Duodenal mucosa (tissue), 2 donors: Measurements from ENCODE around the gene CCDC170.
"Not testable (repeated sequence)": the region's sequence is repeated elsewhere in the genome, so short reads cannot be mapped to it uniquely, and the experiment has no call there.

Experiments
- H3K27ac ChIP-seq: one replicate; pipeline ENCODE4 v1.7.0; 2013; ENCODE audit warnings: low read depth, low read length
- H3K27me3 ChIP-seq, 2 donors: one replicate each; pipeline ENCODE4 v1.7.0; 2013; ENCODE audit warnings: low read length in 2 of 2, control low read depth in 1 of 2; ENCODE audit not compliant: insufficient read depth in 2 of 2, control insufficient read depth in 1 of 2
- H3K36me3 ChIP-seq, 2 donors: one replicate each; pipeline ENCODE4 v1.7.0; 2013; ENCODE audit warnings: low read length in 2 of 2, control low read depth in 1 of 2; ENCODE audit not compliant: insufficient read depth in 2 of 2, control insufficient read depth in 1 of 2
- H3K4me1 ChIP-seq, 2 donors: one replicate each; pipeline ENCODE4 v1.7.0; 2013; ENCODE audit warnings: low read length in 2 of 2, control low read depth in 1 of 2; ENCODE audit not compliant: insufficient read depth in 2 of 2, control insufficient read depth in 1 of 2
- H3K4me3 ChIP-seq, 2 donors: one replicate each; pipeline ENCODE4 v1.7.0; 2013; ENCODE audit warnings: low read length in 2 of 2, low read depth in 1 of 2
- H3K9ac ChIP-seq, 2 donors: one replicate each; pipeline ENCODE4 v1.7.0; 2013; ENCODE audit warnings: low read length in 2 of 2, low read depth in 1 of 2
- H3K9me3 ChIP-seq, 2 donors: one replicate each; pipeline ENCODE4 v1.7.0; 2013; ENCODE audit warnings: low read length in 2 of 2, control low read depth in 1 of 2; ENCODE audit not compliant: control insufficient read depth in 1 of 2

Gene CCDC170

DNA sequence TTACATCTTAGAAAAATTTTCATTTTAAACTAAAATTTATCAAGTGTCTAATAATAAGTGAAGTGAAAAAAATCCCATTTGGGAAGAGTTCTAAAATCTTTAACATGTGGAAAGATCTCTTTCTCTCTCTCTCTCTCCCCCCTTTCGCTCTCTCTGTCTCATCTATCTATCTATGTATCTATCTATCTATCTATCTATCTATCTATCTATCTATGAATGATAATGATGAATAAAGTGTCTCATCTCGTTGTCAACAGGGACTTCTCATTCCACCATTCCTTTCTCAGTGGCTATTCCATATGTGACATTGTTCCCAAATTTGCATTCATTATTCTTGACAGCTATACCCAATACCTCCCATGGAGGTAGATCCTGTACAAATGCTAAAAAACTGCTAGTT, 15.2 kb downstream of the CCDC170 start:
- H3K36me3 ChIP-seq, result no peaks in the 10 kb centered on the region
- H3K9me3 ChIP-seq, result no peaks in the 10 kb centered on the region
- no peaks in the 10 kb centered on the region for H3K27me3 ChIP-seq
- no peak overlapping the region for H3K9ac ChIP-seq
- no peaks in the 10 kb centered on the region for H3K4me1 ChIP-seq
- no peak overlapping the region for H3K27ac ChIP-seq
- no peak overlapping the region for H3K4me3 ChIP-seq

DNA sequence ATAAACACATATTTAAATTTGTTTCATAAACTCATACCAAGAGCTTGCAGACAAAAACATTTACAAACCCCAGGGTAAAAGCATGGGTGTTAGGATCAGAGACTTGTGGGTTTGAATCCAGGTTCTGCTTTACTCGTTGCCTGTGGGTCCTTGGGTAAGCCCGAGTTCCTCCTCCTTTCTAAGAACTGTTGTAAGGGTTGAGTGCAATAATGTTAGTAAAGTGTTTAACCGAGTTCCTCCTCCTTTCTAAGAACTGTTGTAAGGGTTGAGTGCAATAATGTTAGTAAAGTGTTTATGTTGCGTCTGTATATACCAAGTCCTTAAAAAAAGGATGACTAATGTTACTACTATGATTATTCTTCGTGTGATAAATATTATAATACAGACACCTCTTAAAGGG, 18.7 kb downstream of the CCDC170 start:
- H3K27me3 ChIP-seq, result no peaks in the 10 kb centered on the region
- H3K9ac ChIP-seq, result no peak overlapping the region
- H3K36me3 ChIP-seq, result no peaks in the 10 kb centered on the region
- H3K4me3 ChIP-seq, result no peak overlapping the region
- no peaks in the 10 kb centered on the region for H3K9me3 ChIP-seq
- H3K27ac ChIP-seq, result no peak overlapping the region
- H3K4me1 ChIP-seq, result no peaks in the 10 kb centered on the region

DNA sequence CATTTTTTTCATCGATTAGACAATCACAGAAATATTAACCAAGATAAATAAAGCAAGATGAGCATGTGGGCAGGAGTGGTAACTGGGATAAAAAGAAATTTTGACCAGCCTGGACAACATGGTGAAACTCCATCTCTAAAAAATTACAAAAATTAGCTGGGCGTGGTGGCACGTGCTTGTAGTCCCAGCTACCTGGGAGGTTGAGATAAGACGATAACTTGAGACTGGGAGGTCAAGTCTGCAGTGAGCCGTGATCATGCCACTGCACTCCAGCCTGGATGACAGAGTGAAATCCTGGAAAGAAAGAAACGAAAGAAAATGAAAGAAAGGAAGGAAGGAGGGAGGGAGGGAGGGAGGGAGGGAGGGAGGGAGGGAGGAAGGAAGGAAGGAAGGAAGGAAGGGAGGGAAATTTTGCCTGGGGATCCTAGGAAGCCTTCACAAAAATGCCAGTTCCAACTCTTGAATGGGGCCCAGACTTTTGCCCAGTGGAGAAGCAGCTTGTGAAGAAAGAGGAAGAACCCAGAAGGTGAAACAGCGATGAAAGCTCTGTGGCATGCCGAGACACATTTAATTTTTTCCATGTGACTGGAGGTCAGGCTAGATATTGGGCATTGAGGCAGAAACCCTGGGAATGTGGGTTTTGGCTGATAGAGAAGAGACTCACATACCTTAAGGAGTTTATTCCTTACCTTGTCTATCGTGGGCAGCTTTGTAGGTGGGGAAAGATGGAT, 20.3 kb downstream of the CCDC170 start:
- no peak overlapping the region for H3K9ac ChIP-seq
- no peaks in the 10 kb centered on the region for H3K36me3 ChIP-seq
- H3K27ac ChIP-seq, result no peak overlapping the region
- no peaks in the 10 kb centered on the region for H3K27me3 ChIP-seq
- no peak overlapping the region for H3K4me3 ChIP-seq
- no peaks in the 10 kb centered on the region for H3K4me1 ChIP-seq
- H3K9me3 ChIP-seq, result peaks cover 4 to 6% of the 10 kb centered on the region in 2 donors

DNA sequence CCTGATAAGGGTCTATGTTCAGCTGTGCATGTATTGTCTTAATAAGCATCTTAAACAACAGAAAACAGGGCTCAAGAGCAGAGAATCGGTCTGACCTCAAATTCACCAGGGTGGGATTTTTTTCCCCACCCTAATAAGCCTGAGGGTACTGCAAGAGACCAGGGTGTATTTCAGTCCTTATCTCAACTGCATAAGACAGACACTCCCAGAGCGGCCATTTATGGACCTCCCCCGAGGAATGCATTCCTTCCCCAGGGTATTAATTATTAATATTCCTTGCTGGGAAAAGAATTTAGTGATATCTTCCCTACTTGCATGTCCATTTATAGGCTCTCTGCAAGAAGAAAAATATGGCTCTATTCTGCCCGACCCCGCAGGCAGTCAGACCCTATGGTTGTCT, 25.2 kb downstream of the CCDC170 start:
- not testable (repeated sequence) for H3K27me3 ChIP-seq, H3K9ac ChIP-seq, H3K4me1 ChIP-seq, H3K27ac ChIP-seq, H3K4me3 ChIP-seq, H3K36me3 ChIP-seq
- H3K9me3 ChIP-seq, result peaks cover 6 to 22% of the 10 kb centered on the region in 2 donors

DNA sequence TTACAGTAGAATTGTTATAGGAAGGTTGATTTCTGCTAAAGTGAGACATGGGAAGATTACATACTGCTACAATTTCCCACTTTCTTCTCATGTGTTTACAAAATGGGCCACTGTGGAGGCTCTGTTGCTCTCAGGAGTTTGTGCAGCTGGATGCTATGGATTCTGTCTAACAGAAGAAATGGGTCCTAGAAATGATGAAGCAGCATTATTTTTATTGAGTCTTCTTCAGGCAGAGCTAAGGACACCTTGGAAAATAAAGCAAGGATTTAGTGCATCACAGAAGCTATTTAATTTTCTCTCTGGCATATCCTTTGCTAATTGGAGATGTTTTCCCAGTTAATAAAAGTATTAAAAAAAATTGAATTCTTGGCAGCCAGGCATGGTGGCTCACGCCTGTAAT, 29.2 kb downstream of the CCDC170 start:
- H3K4me3 ChIP-seq, result no peak overlapping the region
- H3K27ac ChIP-seq, result no peak overlapping the region
- H3K27me3 ChIP-seq, result no peaks in the 10 kb centered on the region
- no peaks in the 10 kb centered on the region for H3K36me3 ChIP-seq
- H3K9ac ChIP-seq, result no peak overlapping the region
- H3K4me1 ChIP-seq, result no peaks in the 10 kb centered on the region
- peaks cover 6 to 22% of the 10 kb centered on the region in 2 donors for H3K9me3 ChIP-seq

DNA sequence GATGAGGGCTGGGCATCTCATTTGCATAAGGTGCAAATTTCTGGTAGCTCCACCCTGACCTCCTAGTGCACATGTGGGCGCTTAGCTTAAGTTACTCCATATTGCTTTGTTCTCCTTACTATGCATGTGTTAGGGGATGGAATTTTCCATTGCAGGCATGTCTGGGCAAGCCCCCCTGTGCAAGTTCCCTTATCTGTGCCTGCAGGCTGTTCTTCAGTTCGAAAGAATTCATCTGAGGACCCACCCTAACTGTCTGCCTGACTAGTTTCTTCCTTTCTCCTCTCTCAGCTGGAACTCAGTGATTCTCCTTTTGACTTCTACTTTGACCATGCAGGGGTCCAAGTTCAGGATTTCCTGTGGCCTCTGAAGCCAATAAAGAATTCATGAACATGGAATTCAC, 30.2 kb downstream of the CCDC170 start:
- Histone ChIP-seq H3K27me3 (no peaks in the 10 kb centered on the region), H3K4me3 (no peak overlapping the region), H3K27ac (no peak overlapping the region), H3K9me3 (peaks cover 2 to 19% of the 10 kb centered on the region in 2 donors), H3K4me1 (no peaks in the 10 kb centered on the region), H3K36me3 (no peaks in the 10 kb centered on the region), H3K9ac (no peak overlapping the region)

DNA sequence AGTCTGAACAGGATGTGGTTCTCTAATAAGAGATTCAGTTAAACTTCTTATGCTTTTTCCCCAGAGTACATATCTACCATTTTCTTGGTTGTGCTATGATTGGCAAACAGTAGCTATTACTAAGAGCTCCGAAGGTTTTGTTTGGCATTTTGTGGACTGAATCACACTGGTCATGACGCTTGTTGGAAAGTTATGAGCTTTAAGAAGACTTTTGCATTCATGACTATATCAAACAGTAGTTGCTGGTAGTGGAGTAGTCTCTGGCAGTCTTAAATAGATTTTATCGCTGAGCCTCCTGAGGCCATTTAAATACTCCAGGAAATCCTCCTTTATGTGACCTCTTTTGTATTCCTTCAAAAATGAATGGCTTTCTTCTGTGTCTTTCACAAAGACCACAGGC, 40.8 kb downstream of the CCDC170 start:
- no peak overlapping the region for H3K4me3 ChIP-seq
- no peaks in the 10 kb centered on the region for H3K9me3 ChIP-seq
- no peaks in the 10 kb centered on the region for H3K27me3 ChIP-seq
- no peaks in the 10 kb centered on the region for H3K36me3 ChIP-seq
- no peaks in the 10 kb centered on the region for H3K4me1 ChIP-seq
- no peak overlapping the region for H3K9ac ChIP-seq
- no peak overlapping the region for H3K27ac ChIP-seq

DNA sequence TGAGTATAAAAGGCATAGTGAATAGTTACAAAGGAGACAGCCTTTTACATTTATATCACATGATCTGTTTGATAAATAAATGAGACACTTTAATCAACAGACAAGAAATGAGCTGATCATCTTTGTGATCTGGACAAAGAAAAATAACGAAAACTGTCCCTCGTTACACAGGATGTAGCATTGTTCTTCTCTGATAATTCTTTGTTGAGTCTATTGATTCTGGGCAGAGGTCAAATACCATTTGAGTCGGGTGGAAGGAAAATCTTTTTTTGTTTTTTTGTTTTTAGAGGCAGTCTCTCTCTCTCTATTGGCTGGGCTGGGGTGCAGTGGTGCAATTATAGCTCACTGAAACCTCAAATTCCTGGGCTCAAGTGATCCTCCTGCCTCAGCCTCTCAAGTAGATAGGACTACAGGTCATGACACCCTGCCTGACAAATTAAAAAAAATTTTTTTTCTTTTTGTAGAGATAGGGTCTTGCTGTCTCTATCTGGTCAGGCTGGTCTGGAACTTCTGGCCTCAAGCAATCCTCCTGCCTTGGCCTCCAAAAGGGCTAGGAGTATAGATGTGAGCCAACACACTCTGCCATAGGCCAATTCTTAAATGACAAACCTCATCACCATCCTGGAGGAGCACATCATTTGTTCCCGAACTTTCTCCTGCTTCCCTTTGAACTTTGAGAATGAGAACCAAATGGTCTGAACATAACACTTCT, 41.8 kb downstream of the CCDC170 start:
- no peaks in the 10 kb centered on the region for H3K4me1 ChIP-seq
- H3K36me3 ChIP-seq, result no peaks in the 10 kb centered on the region
- no peaks in the 10 kb centered on the region for H3K27me3 ChIP-seq
- H3K9ac ChIP-seq, result no peak overlapping the region
- no peak overlapping the region for H3K4me3 ChIP-seq
- no peak overlapping the region for H3K27ac ChIP-seq
- H3K9me3 ChIP-seq, result peaks cover 0 to 2% of the 10 kb centered on the region in 2 donors

DNA sequence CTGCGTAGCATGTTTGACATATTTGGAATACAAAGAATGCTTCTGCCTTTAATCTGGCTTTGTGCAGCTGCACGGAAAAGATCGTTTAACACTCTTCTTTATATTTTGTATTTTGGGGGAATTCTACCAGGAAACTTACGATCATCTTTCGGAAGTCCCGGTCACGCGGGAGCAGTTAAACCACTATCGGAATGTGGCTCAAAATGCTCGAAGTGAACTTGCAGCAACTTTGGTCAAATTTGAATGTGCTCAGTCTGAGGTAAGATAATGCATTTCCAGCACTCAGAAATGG, 42.3 kb downstream of the CCDC170 start:
- no peaks in the 10 kb centered on the region for H3K4me1 ChIP-seq
- H3K27ac ChIP-seq, result no peak overlapping the region
- no peaks in the 10 kb centered on the region for H3K27me3 ChIP-seq
- H3K36me3 ChIP-seq, result no peaks in the 10 kb centered on the region
- H3K4me3 ChIP-seq, result no peak overlapping the region
- peaks cover 0 to 2% of the 10 kb centered on the region in 2 donors for H3K9me3 ChIP-seq
- no peak overlapping the region for H3K9ac ChIP-seq

DNA sequence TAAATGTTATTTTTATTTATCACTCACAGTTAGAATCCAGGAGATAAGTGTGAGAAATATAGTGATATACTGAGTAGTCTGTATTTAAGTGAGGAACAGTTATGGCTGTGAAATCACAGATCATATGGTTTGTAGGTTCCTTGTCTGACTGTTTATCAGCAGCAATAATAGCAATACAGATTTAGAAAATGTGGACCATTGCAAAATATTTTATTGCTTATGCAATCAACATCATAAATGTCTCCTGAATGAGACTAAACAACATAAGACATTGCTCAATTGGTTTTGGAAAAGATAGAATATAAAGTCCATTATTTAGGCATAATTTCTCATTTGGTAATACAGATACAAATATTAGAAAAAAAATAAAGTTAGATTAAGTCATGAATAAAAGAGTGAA, 43.7 kb downstream of the CCDC170 start:
- Histone ChIP-seq H3K9me3 (peaks cover 0 to 2% of the 10 kb centered on the region in 2 donors), H3K4me3 (no peak overlapping the region), H3K9ac (no peak overlapping the region), H3K36me3 (no peaks in the 10 kb centered on the region), H3K4me1 (no peaks in the 10 kb centered on the region), H3K27me3 (no peaks in the 10 kb centered on the region), H3K27ac (no peak overlapping the region)
